HL-60/S4 (cell line): ENCODE measurements around the gene CLINT1.

ENCODE experiments used
- in situ Hi-C: fragments of 300-500 bp; cut with MboI; formaldehyde crosslinking; loops from 2 replicates; pipeline ENCODE4 v1.14.3; 2022; ENCODE audit warnings: low sequenced_read_pairs

CLINT1 gene

DNA sequence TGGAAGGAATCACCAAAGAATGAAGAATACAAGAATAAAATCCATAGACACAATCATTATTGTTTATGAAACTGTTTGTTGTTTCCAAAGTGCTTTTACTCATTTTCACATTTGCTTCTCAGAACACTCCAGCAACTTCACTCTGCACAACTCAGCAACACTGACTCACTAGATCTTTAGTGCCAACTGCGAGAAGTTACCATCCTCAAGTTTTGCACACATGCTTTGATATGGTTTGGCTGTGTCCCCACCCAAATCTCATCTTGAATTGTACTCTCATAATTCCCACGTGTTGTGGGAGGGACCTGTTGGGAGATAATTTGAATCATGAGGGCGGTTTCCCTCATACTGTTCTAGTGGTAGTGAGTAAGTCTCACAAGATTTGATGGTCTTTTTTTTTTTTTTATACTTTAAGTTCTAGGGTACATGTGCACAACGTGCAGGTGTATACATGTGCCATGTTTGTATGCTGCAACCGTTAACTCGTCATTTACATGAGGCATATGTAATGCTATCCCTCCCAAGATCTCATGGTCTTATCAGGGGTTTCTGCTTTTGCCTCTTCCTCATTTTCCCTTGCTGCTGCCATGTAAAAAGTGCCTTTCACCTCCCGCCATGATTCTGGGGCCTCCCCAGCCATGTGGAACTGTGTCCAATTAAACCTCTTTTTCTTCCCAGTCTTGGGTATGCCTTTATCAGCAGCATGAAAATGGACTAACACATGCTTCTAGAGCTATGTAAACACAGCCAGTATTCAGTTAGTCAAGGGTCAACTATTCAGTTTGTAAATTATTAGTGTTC lies 36.9 kb downstream of the CLINT1 start:
- in situ Hi-C loops = no loop called here

DNA sequence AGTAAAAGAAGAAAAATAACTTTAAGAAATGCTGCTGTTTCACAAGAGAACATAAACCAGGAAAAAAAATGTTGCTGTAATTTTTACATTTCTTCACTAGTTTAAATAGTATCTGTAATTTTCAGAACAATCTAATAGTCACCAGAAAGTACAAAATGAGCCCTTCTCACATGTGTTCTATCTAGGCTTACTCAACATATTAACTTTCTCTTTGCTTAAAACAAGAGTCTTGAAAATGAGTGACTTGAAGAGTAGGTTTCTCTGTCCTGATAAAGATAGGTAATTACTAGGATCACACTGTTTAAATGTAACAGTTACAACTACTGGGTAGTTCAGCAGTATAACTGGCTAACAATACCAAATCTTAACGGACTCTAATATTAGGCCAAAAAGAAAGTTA lies 37.5 kb downstream of the CLINT1 start:
- in situ Hi-C loops = no loop called here

DNA sequence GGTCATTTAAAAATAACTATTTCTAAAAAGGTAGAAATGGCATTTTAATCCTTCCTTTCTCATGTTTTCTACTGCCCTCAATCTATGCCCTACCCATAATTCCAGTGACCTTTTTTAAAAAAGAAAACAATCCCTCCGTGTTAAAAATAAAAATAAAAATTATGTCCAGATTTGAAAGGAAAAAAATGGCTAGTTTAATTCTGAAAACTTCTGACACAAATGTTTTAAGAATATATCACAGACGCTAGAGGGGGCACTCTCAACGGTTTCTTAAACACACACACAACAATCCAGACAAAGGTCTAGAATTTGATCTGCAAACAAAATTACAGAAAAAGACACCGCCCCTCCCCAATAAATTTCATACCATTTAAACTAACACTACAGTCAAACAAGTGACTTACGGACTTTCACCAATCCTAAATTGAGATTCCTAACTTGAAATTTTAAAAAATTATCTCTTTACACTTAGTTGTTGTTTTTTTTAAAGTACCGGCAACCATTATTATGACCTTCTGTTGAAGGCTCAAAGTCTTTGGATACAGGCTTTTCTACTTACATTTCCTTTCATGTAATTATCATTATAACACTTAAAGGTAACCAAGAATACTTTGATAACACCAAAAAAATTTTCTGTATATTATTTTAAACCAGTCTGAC lies 38.2 kb downstream of the CLINT1 start:
- in situ Hi-C loops = no loop called here

DNA sequence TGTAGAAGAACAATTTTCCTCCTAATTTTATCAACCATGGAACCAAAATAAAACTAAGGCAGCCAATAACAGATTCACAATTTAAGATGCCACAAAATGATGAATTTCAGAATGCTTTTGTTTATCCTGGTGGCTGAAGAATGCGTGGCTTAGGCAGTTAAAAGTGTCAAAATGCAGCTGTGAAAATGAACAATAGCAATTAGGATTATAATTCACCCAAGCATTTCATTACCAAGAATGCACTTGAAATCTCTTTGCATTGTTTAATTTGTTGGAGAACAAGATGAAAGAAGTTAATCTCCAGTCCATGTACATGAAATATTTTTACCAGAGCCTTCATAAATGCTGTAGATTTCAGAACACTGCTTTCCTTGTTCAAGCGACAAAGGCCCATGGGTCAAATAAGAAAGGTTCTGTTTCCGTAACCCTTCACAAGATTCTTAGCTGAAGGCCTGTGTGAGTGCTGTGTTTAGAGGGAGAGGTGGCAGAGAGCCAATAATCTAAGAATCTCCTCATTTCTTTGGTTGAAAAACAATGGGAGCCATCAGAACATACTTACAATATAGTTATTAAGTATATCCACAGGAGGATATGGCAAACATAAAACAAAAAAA lies 39.3 kb downstream of the CLINT1 start:
- in situ Hi-C loops = no loop called here

DNA sequence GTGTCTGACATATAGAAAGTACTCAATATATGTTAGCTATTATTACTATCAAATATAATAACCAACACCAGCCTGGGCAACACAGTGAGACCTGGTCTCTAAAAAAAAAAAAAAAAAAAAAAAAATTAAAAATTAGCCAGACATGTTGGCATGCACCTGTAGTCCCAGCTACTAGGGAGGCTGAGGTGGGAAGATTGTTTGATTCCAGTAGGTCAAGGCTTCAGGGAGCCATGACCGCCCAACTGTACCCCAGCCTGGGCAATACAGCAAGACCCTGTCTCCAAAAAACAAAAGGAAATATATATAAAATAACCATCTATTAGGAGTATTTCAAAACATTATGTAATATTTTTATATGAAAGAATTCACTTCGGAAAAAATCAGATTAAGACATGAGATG lies 40.6 kb downstream of the CLINT1 start:
- in situ Hi-C loops = no loop called here

DNA sequence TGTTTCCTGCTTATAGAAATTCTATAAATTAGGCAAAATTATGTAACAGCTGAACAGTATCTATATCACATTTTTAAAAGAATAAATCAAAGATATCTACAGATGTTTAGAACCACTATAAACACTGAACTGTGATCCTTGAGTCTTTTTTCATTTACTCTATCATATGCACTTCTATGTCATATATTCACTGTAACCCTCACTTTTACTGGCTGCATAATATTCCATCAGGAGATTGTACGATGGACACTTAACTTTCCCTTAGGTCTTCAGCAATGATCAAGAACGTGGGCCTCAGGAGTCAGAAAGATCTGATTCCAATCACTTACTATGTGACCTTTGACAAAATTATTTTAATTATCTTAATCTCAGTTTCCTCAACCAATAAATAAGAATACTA lies 41.0 kb downstream of the CLINT1 start:
- in situ Hi-C loops = no loop called here

DNA sequence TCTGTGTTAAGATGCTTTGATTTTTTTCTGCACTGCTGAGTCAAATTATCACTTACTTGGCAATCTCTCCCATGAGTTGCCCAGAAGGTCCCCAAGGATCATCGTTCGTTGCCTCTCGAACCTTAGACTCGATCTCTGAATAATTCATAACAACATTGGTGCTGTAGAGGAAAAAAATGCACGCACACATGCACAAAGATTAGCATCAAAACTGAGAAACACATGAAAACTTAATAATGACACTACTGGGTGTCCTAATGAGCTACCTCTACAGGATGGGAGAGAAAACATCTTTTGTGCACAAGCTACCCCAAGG lies 41.6 kb downstream of the CLINT1 start:
- in situ Hi-C loops = no loop called here

DNA sequence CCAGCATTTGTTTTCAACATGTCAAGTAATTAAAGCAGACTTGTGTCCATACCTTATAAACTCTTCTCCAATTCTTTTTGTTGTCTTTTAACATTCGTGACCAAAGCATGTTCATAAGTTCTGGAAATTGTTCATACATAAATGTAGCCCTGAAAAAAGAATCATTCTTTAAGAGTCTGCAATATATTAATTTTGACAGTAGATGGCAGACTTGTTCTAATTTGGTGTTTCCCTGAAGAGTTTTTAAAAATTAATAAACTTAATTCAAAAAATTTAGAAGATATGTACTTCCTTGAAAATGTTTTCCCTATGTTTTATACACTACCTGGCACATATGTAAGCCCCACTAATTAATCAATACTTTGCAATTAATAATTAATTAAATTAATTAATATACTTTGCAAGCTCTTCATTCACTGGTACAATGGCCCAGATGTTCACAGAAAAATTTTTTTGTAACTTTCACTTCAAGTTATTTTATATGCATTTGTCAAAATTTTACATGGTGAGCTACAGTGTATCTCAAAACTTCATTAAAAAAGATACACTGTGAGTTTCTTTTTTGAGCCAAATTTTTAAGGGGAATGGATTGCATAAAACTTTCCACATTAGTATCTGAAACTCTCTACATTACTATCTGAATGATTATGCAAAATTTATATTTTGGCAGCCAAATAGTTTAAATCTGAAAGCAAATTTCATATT lies 42.1 kb downstream of the CLINT1 start:
- in situ Hi-C loops = no loop called here

DNA sequence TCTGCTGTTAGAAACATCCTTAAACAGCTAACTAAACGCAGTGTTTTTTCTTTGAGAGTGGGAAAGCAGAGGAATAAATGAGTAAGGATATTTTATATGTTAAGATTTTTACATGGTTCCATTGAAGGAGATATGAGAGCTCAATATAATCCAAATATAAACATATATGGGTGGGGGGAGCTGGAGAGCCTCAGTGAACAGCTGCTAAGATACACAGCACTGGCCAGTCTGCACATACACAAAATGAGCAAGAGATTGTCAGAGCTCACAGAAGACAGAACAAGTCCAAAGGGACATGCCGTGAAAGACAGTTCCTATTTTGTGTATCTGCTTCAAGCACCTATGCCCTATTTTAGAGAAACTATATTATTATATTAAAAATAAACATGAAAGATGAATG lies 46.9 kb downstream of the CLINT1 start:
- in situ Hi-C loops = no loop called here

DNA sequence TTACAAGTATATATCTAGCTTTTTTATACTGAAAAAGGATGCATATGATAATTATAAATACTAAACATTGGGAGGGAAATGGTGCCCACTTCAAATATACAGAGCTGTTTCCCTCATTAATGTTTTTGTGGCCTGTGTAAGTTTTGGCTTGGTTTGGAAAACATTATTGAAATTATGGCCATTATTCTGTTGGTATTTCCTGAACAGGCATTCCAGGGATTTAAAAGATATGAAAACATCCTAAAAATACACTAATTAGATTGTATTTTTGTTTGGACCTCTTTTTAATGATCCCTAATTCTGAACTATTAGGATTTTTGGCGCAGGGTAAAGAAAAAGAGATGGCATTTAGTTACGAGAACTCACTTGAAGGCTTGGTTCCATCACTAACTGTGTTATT lies 50.9 kb downstream of the CLINT1 start:
- in situ Hi-C loops = no loop called here

DNA sequence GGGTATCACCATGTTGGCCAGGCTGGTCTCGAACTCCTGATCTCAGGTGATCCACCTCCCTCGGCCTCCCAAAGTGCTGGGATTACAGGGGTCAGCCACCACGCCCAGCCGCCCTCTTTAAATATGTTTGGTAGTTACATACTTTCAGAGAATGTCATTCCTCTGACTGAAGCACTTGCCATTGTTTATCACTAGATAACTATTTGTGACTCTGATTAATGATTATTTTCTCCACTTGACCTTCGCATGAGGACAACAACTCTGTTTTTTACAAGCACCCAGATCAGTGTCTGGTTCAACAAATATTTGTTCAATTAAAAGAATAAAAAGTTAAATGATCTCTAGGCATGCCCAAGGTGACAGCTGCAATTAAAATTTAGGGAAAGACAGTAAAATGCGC lies 56.2 kb downstream of the CLINT1 start:
- in situ Hi-C loops = no loop called here

DNA sequence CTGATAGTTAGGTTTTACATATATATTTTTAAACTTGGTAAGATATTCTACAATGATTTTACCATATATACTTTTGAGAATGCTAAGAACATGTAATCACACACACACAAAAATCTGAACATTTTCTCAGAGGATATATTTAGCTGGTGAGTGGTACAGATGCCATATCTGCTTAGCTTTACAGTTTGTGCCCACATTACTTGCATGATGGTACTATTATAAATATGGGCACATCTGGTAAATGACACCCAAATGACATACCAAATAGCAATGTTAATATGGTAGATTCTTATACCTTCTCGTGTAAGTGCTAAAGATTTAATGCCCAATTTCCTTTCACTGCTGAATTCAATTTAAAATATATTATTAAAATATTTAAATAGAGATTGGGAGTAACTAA lies 58.8 kb downstream of the CLINT1 start:
- in situ Hi-C loops = no loop called here

DNA sequence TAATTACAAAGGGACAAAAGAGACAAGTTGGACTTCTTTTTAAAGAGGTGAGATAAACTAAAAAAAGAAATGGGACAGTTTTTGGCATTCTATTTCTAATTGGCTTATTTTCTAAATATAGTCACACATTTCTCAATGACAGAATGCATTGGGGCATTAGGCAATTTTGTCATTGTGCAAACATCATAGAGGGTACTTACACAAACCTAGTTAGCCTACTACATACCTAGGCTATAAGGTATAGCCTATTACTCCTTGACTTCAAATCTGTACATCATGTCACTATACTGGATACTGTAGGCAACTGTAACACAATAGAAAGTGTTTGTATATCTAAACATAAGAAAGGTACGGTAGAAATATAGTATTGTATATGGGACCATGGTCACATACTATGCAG lies 59.4 kb downstream of the CLINT1 start:
- in situ Hi-C loops = no loop called here

DNA sequence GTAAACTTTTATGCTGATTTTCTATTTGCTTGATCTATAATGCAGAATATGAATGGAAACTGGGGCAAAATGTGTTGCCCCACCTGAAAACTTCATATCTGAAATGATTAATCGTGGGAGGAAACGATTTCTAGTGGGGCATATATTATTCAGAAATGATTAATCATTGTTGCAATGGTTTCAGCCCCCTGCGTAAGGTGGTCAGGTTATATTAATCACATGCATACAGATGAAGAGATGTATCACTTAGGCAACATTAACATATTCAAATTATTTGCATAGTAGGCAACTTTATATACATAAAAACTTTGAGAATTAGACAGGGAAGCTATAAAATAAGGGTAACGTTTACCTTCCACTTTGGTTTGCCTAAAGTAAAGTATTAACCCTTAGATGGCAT lies 65.6 kb downstream of the CLINT1 start:
- in situ Hi-C loops = no loop called here

DNA sequence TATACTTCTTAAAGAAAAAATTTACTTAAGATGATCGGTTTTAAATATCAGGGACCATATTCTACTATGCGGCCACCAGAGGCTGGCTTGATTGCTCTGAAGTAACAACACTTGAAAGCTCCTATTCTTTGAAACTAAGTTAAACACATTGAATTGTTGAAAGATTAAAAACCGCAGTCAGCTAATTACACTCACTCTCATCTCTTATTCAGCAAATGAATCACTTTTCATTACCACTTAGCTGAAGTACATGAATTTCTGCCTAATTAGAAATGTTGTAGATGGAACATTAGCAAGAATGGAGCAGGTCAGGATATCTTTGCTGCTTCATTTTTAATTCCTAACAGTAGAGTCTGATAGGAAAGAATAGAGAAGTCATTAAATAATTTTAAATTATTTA lies 73.1 kb downstream of the CLINT1 start:
- in situ Hi-C loops = no loop called here

DNA sequence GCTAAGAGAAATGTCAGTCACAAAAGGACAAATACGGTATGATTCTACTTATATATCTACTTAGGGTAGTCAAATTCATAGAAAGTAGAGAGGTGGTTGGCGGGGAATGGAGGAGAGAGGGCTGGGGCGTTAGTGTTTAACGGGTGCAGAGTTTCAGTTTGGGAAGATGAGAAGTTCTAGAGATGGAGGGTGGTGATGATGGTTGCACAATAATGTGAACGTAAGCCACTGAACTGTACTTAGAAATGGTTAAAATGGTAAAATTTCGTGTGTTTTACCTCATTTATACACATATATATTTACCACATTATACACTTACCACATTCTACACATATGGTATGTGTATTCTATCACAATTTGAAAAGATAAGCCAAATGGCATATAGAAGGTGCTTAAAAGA lies 79.7 kb downstream of the CLINT1 start:
- in situ Hi-C loops = no loop called here

DNA sequence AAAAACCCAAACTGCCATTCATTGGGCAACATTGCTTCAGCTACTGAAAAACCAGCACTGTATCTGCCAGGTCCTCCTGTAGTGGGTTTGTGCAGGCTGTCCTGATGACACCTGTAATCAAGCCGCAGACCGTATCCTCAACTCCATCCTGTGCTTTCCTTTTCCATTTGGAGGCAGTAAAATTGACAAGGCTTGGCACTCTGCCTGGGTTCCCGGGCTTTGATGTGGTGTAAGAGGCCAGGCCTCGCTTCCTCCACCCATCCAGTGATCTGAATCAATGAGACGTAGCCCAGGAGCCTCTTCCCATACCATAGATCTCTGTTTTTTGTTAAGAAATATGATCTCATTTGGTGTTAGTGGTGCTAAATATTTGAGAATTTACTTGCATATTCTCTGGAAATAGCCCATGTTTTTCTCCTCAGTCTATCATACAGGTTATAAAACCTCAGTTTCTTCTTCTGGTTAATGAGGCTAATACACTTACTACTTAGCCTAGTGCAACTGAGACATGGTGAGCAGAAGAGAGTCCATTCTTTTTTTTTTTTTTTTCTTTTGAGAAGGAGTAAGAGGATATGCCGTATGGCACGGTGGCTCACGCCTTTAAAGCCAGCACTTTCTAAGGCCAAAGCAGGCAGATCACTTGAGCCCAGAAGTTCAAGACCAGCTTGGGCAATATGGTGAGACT lies 80.7 kb downstream of the CLINT1 start:
- in situ Hi-C loops = no loop called here

DNA sequence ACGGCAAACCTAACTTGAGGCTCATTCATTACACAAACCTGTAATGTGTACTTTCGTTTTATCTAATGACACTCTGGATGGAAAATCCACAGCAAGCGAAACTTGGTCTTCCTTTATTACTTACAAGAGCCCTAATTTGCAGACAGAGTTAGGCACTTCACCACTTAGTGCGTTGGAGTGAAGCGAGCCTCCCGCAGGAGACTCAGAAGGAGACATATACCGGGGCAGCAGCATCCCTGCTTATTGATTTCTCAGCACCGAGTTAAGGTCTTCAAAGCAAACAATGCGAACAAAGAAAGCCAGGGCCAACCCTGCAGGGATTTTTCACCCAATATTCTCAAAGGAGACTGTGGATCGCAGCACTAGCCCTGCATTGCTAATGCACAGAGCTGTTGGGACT lies 86.8 kb downstream of the CLINT1 start:
- in situ Hi-C loops = loop anchor here (25.0 kb wide), 1 partner anchor 1340 kb away; no protein-coding TSS in a partner anchor

DNA sequence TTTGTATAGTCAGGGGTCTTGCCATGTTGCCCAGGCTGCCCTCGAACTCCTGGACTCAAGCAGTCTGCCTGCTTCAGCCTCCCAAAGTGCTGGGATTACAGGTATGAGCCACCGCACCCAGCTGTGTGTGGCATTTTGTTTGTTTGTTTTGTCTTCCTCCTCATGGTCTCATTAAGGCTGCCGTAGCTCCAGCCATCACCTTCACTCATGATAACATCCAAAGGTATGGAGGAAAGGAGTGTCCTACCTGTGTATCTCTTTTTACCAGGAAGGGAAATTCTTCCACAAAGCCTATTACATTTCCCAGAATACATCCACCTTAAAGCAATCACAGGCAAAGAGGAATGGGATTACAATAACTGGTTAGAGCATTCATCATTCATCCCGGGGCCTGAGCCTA lies 88.3 kb downstream of the CLINT1 start:
- in situ Hi-C loops = loop anchor here (25.0 kb wide), 1 partner anchor 1342 kb away; no protein-coding TSS in a partner anchor

DNA sequence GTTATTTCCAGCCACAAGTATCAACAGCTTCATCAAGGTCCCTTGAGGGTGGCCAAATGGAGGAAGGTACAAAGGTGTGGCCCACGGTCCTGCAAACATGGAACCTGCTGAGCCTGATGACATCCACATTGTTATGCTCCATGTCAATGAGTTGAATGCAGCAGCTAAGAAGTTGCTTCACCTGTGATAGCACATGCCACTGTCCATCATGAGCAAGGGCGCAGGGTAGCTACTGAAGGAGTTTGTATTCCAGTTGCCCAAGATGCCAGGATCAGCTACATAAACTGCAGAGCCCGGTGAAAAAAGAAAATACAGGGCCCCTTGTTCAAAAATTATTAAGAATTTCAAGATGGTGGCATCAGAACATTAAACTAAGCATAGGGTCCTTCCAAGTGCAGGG lies 91.3 kb downstream of the CLINT1 start:
- in situ Hi-C loops = loop anchor here (25.0 kb wide), 1 partner anchor 1345 kb away; no protein-coding TSS in a partner anchor

DNA sequence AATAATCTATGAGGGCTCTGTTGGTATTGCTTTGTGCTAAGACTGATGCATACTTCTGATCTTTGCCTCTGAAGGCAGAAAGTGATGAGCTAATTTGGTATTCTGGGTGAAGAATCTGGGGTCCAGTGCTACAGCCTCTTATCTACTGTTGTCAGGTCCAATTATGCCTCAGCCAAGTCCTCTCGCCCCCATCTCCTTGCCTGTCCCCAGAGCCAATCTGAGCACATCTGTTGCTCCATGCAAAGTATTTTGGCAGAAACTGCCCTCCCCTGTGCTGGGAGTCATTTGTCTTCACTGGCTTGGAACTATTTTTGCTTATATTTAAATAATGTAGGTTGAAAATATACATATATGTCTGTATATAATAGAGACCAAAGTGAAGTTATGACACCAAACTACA lies 92.0 kb downstream of the CLINT1 start:
- in situ Hi-C loops = loop anchor here (25.0 kb wide), 1 partner anchor 1345 kb away; no protein-coding TSS in a partner anchor
